HUES48 (cell line): ENCODE measurements around the gene TLE5.

Experiments used
- H3K27ac ChIP-seq: one replicate; pipeline ENCODE4 v1.7.0; 2013; ENCODE audit warnings: low read depth, low read length, inconsistent platforms
- H3K27me3 ChIP-seq: 2 replicates; pipeline ENCODE4 v1.6.1; 2013; ENCODE audit warnings: mild to moderate bottlenecking, low read length; ENCODE audit not compliant: control insufficient read depth, insufficient read depth
- H3K36me3 ChIP-seq: 2 replicates; pipeline ENCODE4 v1.6.1; 2013; ENCODE audit warnings: low read length; ENCODE audit not compliant: control insufficient read depth, insufficient read depth
- H3K4me1 ChIP-seq: 2 replicates; pipeline ENCODE4 v1.6.1; 2013; ENCODE audit warnings: mild to moderate bottlenecking, low read length; ENCODE audit not compliant: control insufficient read depth, insufficient read depth
- H3K4me3 ChIP-seq: 2 replicates; pipeline ENCODE4 v1.5.1; 2013; ENCODE audit warnings: mild to moderate bottlenecking, low read depth, low read length
- H3K9ac ChIP-seq: 2 replicates; pipeline ENCODE4 v1.6.1; 2013; ENCODE audit warnings: mild to moderate bottlenecking, low read depth, low read length, moderate library complexity
- H3K9me3 ChIP-seq: 2 replicates; pipeline ENCODE4 v1.6.1; 2013; ENCODE audit warnings: low read length; ENCODE audit not compliant: control insufficient read depth, insufficient read depth

Gene TLE5

DNA sequence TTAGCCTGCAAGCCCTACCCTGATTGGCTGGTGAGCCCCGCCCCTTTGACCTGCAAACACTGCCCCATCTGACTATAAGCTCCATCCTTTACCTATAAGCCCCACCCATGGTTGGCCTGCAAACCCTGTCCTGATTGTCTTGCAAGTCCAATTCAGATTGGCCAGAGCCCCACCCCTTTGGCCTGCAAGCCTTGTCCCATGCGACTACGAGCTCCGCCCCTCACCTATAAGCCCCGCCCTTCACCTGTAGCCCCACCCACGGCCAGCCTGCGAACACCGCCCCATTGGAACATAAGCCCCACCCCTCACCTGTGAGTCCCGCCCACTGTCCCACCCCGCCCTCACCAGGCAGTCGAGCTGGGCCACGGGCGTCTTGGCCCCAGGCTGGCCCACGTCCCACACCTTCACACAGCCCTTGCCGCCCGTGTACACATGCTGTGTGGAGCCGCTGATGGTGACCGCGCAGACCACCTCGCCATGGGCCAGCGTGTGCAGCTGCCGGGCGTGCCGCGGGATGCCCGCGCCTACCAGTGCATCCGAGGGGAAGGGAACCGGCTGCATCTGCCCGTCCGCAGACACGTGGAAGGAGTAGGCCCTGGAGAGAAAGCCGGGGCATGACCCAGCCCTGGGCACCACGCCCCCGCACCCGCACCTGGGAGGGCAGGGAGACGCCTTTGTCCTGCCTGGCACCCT, 56.1 kb downstream of the TLE5 start:
- no peak overlapping the region for H3K9ac ChIP-seq
- H3K27me3 ChIP-seq = no peaks in the 10 kb centered on the region
- no peak overlapping the region for H3K27ac ChIP-seq
- H3K4me1 ChIP-seq = no peaks in the 10 kb centered on the region; the same call in 1 of the 2 replicates
- H3K4me3 ChIP-seq = no peak overlapping the region
- H3K36me3 ChIP-seq = 0 out of 2 replicates have a peak, but pooled peaks cover 3% of the 10 kb centered on the region
- H3K9me3 ChIP-seq = no peaks in the 10 kb centered on the region

DNA sequence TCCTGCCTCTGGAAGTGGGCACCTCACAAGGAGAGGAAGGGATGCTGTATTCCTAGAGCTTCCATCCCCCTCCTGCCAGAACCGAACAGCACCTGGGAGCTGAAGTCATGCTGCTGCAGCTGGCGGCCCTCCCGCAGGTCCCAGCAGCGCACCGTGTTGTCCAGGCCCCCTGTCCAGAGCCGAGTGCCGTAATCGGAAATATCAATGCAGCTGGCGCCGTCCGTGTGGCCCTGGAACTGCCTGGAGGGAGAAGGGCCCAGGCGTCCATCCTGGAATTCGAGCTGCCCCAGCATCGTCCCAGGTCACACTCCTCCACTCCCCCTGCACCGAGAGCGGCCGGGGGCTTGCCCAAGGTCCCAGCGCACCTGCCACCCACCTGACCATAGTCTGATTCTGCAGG, 57.0 kb downstream of the TLE5 start:
- H3K27ac ChIP-seq = no peak overlapping the region
- no peaks in the 10 kb centered on the region; the same call in 1 of the 2 replicates for H3K4me1 ChIP-seq
- H3K27me3 ChIP-seq = no peaks in the 10 kb centered on the region
- no peaks in the 10 kb centered on the region for H3K9me3 ChIP-seq
- 0 out of 2 replicates have a peak, but pooled peaks cover 3% of the 10 kb centered on the region for H3K36me3 ChIP-seq
- H3K4me3 ChIP-seq = no peak overlapping the region; the same call in 1 of the 2 replicates
- no peak overlapping the region for H3K9ac ChIP-seq

DNA sequence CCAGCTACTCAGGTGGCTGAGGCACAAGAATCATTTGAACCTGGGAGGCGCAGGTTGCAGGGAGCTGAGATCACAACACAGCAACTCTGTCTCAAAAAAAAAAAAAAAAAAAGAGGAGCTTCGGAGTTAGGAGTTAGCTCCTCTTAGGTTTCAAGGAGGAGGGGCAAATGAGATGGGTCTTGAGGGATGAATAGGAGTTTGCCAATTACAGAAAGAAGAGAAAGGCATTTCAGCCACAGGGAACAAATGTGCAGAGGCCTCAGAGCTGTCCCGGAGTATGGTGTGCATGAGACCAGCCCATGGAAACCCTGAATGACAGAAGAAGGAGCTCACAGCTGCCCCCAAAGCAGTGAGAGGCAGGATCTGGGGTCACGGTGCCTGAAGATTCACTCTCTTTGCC, 57.8 kb downstream of the TLE5 start:
- no peak overlapping the region for H3K9ac ChIP-seq
- no peak overlapping the region for H3K4me3 ChIP-seq
- no peaks in the 10 kb centered on the region for H3K27me3 ChIP-seq
- no peaks in the 10 kb centered on the region for H3K9me3 ChIP-seq
- H3K27ac ChIP-seq = no peak overlapping the region
- H3K36me3 ChIP-seq = 0 out of 2 replicates have a peak, but pooled peaks cover 3% of the 10 kb centered on the region
- no peaks in the 10 kb centered on the region; the same call in 1 of the 2 replicates for H3K4me1 ChIP-seq

DNA sequence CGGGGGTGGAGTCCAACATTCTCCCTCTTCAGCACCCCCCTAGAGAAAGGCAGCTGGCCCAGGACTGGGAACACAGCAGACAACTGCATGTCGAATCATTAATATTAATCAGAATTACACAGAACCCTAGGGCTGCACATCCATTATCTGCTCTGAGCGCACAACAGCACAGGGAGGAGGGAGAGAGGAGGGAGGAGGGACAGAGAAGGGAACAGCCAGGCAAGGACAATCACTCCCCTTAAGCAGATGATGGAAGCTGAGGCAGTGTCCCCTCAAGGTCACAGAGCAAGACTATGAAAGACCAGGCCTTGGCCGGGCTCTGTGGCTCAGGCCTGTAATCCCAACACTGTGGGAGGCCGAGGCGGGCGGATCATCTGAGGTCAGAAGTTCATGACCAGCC, 59.2 kb downstream of the TLE5 start:
- Histone ChIP-seq H3K9ac (no peak overlapping the region), H3K36me3 (0 out of 2 replicates have a peak, but pooled peaks cover 3% of the 10 kb centered on the region), H3K27ac (no peak overlapping the region), H3K4me3 (no peak overlapping the region), H3K27me3 (no peaks in the 10 kb centered on the region), H3K4me1 (no peaks in the 10 kb centered on the region; the same call in 1 of the 2 replicates), H3K9me3 (no peaks in the 10 kb centered on the region)
